NCI-H510A treated with DMSO at 0.1 percent for 48 hours (cell line): Measurements from ENCODE around the gene TMEM132E.
"Not testable (repeated sequence)": the region's sequence is repeated elsewhere in the genome, so short reads cannot be mapped to it uniquely, and the experiment has no call there.

Experiments
- DNase-seq: peaks from one replicate; lab custom pipeline; 2025; lab: John Stamatoyannopoulos, UW

Gene TMEM132E

GRCh38 chr17:34579017-34579946 is at the start of gene TMEM132E:
Gene TMEM132E (plus strand): TSS chr17:34579582. CDS start chr17:34581077, 1,495 bp downstream.
- no peak for DNase-seq

GRCh38 chr17:34530918-34531317 is 48.5 kb upstream of the TMEM132E start:
- DNase-seq, result no peak

- no peak for DNase-seq
Observed at GRCh38 chr17:34532281-34533065, 46.9 kb upstream of the TMEM132E start.

GRCh38 chr17:34533806-34534527 is 45.4 kb upstream of the TMEM132E start:
- no peak for DNase-seq

- no peak for DNase-seq
Observed at GRCh38 chr17:34537445-34537844, 41.9 kb upstream of the TMEM132E start.

- not testable (repeated sequence) for DNase-seq
Observed at GRCh38 chr17:34538582-34538981, 40.8 kb upstream of the TMEM132E start.

GRCh38 chr17:34539881-34540280 is 39.5 kb upstream of the TMEM132E start:
- DNase-seq, result no peak

GRCh38 chr17:34542700-34543336 is 36.6 kb upstream of the TMEM132E start:
- no peak for DNase-seq

GRCh38 chr17:34547453-34548063 is 31.8 kb upstream of the TMEM132E start:
- no peak for DNase-seq

GRCh38 chr17:34549966-34550365 is 29.4 kb upstream of the TMEM132E start:
- DNase-seq, result no peak

- no peak for DNase-seq
Observed at GRCh38 chr17:34553907-34554306, 25.5 kb upstream of the TMEM132E start.

GRCh38 chr17:34556384-34556783 is 23.0 kb upstream of the TMEM132E start:
- DNase-seq, result no peak

GRCh38 chr17:34556931-34557330 is 22.5 kb upstream of the TMEM132E start:
- DNase-seq, result no peak

GRCh38 chr17:34561328-34561727 is 18.1 kb upstream of the TMEM132E start:
- no peak for DNase-seq

- DNase-seq, result no peak
Observed at GRCh38 chr17:34562387-34562786, 17.0 kb upstream of the TMEM132E start.

- DNase-seq, result no peak
Observed at GRCh38 chr17:34565713-34566112, 13.7 kb upstream of the TMEM132E start.

GRCh38 chr17:34566201-34566600 is 13.2 kb upstream of the TMEM132E start:
- no peak for DNase-seq

GRCh38 chr17:34566873-34567272 is 12.5 kb upstream of the TMEM132E start:
- DNase-seq, result no peak

GRCh38 chr17:34567691-34568465 is 11.5 kb upstream of the TMEM132E start:
- no peak for DNase-seq

- no peak for DNase-seq
Observed at GRCh38 chr17:34568953-34569352, 10.4 kb upstream of the TMEM132E start.

- no peak for DNase-seq
Observed at GRCh38 chr17:34569591-34569990, 9.8 kb upstream of the TMEM132E start.
